C4-2B (cell line): ENCODE data around the gene CEP85L.

Experiments
- H3K27ac ChIP-seq: fragments of 450-650 bp; 2 replicates; pipeline ENCODE4 v1.5.1; 2017
- CTCF ChIP-seq: fragments of 450-650 bp; conservative IDR thresholded peaks from 2 replicates; pipeline ENCODE4 v1.5.1; 2017; ENCODE audit warnings: mild to moderate bottlenecking
- ZFX ChIP-seq: fragments of 450-650 bp; IDR thresholded peaks from 2 replicates; pipeline ENCODE4 v1.6.1; 2017

The CEP85L gene

GRCh38 chr6:118469468-118469867 is 181.9 kb downstream of the CEP85L start:
- TF ChIP-seq CTCF (no peak), ZFX (no peak)
- H3K27ac ChIP-seq: peak overlapping the region; percentile 41; the same call in 1 of the 2 replicates

- peak overlapping the region; percentile 41; the same call in 1 of the 2 replicates for H3K27ac ChIP-seq
- TF ChIP-seq CTCF (no peak), ZFX (no peak)
Observed at GRCh38 chr6:118468682-118469465, 182.5 kb downstream of the CEP85L start.

GRCh38 chr6:118467181-118467580 is 184.2 kb downstream of the CEP85L start:
- no peak overlapping the region for H3K27ac ChIP-seq
- TF ChIP-seq CTCF (no peak), ZFX (no peak)

- H3K27ac ChIP-seq: no peak overlapping the region
- no peak for TF ChIP-seq ZFX
- TF ChIP-seq CTCF: no peak
Observed at GRCh38 chr6:118464620-118465019, 186.8 kb downstream of the CEP85L start.

GRCh38 chr6:118460958-118461470 is 190.4 kb downstream of the CEP85L start:
- no peak overlapping the region for H3K27ac ChIP-seq
- TF ChIP-seq ZFX (no peak), CTCF (no peak)

GRCh38 chr6:118456982-118457381 is 194.4 kb downstream of the CEP85L start:
- no peak for TF ChIP-seq ZFX
- no peak for TF ChIP-seq CTCF
- H3K27ac ChIP-seq: no peak overlapping the region

GRCh38 chr6:118451839-118452238 is 199.6 kb downstream of the CEP85L start:
- TF ChIP-seq ZFX: no peak
- no peak for TF ChIP-seq CTCF
- no peak overlapping the region for H3K27ac ChIP-seq
